MCF 10A (cell line): ENCODE results near the gene LINGO3. TPM values are rescaled to one million over a fixed set of nuclear protein-coding genes. Genes with fewer than 3 reads are reported as not detected.
A peak's percentile ranks its signal among the peaks of the same experiment; 100 is the strongest.

Experiments
- BruUV-seq: library from RNA; stranded (reverse); fragments of 400-500 nt; replicated peaks from 2 replicates; lab custom pipeline; 2021; lab: Mats Ljungman, UMichigan
- CTCF ChIA-PET: fragments of 300-600 bp; sonication (Branson Sonifier 250); formaldehyde crosslinking; extraction: SDS; loops from one replicate; lab custom pipeline; 2021; ENCODE audit warnings: antibody characterized with exemption, inconsistent platforms; lab: Yijun Ruan, JAX
- POLR2A ChIA-PET: fragments of 300-600, 350-650 bp; sonication (Branson Sonifier 250); formaldehyde crosslinking; extraction: SDS; loops from one replicate; lab custom pipeline; 2020; ENCODE audit warnings: antibody characterized with exemption, inconsistent platforms; lab: Yijun Ruan, JAX
- DNase-seq: peaks from one replicate; pipeline ENCODE4 v3.0.0-alpha.2; 2018; ENCODE audit not compliant: unreplicated experiment
- H3K27ac Mint-ChIP-seq: one replicate; pipeline ENCODE4 v1.8.0; 2022; ENCODE audit warnings: mild to moderate bottlenecking, low read depth, mixed read lengths; ENCODE audit not compliant: unreplicated experiment
- H3K27me3 Mint-ChIP-seq: one replicate; pipeline ENCODE4 v1.8.0; 2022; ENCODE audit warnings: mixed read lengths; ENCODE audit not compliant: insufficient read depth, unreplicated experiment
- H3K36me3 Mint-ChIP-seq: one replicate; pipeline ENCODE4 v1.8.0; 2022; ENCODE audit warnings: mild to moderate bottlenecking, moderate library complexity, mixed read lengths; ENCODE audit not compliant: insufficient read depth, unreplicated experiment
- H3K4me1 Mint-ChIP-seq: one replicate; pipeline ENCODE4 v1.8.0; 2022; ENCODE audit warnings: mixed read lengths; ENCODE audit not compliant: insufficient read depth, unreplicated experiment
- H3K4me3 Mint-ChIP-seq: one replicate; pipeline ENCODE4 v1.8.0; 2022; ENCODE audit warnings: mild to moderate bottlenecking, moderate library complexity, mixed read lengths; ENCODE audit not compliant: unreplicated experiment
- H3K9me3 Mint-ChIP-seq: one replicate; pipeline ENCODE4 v1.8.0; 2022; ENCODE audit warnings: mixed read lengths; ENCODE audit not compliant: unreplicated experiment
- intact Hi-C: fragments of 100-400 bp; cut with micrococcal nuclease; formaldehyde crosslinking; loops from 2 replicates; pipeline ENCODE4 v1.14.1; 2022
- total RNA-seq: library from RNA; stranded (reverse); gene quantifications from 2 replicates; pipeline ENCODE4 v1.2.3, GENCODE V29; 2022
- TF ChIP-seq, protein P1 (sequence below): fragments of 200-600 bp; IDR thresholded peaks from one replicate; pipeline ENCODE4 v1.8.0; 2022; ENCODE audit warnings: antibody characterized with exemption, mild to moderate bottlenecking; ENCODE audit not compliant: unreplicated experiment

The LINGO3 gene
- total RNA-seq, 1 experiment from 2014 or later, result not detected

DNA sequence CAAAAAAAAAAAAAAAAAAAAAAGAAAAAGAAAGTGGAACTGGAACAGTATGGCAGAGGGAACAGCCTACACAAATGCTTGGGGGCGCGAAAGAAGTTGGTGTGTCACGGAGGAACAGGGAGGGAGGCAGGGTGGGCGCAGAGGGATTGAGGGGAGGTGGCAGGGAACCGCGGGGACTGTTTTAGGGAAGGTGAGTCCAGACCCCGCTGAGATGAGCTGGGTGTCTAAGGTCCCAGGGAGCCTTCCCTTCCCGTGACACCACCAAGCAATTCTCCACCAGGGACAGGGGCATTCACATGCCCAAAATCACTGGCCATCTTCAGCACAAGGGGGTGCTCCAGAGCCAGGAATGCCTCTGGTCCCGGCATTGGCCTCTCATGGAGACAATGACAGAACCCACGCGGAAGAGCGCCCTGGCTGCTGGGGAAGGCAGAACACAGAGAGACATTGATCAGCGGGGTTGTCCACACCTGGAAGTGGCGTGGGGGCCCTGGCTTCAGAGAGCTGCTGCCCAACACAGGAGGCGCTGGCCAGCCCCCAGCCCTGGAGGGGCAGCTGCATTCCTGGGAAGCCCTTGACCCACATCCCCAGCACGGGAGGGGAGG lies 32.9 kb downstream of the LINGO3 start:
- Mint-ChIP-seq H3K4me3 (peak overlapping the region; percentile 28), H3K27me3 (no peaks in the 10 kb centered on the region), H3K36me3 (peaks cover 60% of the 10 kb centered on the region), H3K9me3 (no peaks in the 10 kb centered on the region), H3K4me1 (peaks cover 19% of the 10 kb centered on the region), H3K27ac (no peak overlapping the region)
- intact Hi-C loops, result loop anchor here (1.0 to 10.0 kb wide), 2 partner anchors 116 to 340 kb away; no protein-coding TSS in a partner anchor
- TF ChIP-seq, protein P1, sequence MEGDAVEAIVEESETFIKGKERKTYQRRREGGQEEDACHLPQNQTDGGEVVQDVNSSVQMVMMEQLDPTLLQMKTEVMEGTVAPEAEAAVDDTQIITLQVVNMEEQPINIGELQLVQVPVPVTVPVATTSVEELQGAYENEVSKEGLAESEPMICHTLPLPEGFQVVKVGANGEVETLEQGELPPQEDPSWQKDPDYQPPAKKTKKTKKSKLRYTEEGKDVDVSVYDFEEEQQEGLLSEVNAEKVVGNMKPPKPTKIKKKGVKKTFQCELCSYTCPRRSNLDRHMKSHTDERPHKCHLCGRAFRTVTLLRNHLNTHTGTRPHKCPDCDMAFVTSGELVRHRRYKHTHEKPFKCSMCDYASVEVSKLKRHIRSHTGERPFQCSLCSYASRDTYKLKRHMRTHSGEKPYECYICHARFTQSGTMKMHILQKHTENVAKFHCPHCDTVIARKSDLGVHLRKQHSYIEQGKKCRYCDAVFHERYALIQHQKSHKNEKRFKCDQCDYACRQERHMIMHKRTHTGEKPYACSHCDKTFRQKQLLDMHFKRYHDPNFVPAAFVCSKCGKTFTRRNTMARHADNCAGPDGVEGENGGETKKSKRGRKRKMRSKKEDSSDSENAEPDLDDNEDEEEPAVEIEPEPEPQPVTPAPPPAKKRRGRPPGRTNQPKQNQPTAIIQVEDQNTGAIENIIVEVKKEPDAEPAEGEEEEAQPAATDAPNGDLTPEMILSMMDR, result peak; percentile 60
- POLR2A ChIA-PET, result no interaction called here
- peak; percentile 74 for DNase-seq
- CTCF ChIA-PET, result interaction anchor here (0.6 to 2.4 kb wide), 11 partner anchors 8 to 133 kb away, joined by 3 to 10 read pairs (median 6); partner anchors contain the start of gene PLEKHJ1
- BruUV-seq, result no TSS peak

DNA sequence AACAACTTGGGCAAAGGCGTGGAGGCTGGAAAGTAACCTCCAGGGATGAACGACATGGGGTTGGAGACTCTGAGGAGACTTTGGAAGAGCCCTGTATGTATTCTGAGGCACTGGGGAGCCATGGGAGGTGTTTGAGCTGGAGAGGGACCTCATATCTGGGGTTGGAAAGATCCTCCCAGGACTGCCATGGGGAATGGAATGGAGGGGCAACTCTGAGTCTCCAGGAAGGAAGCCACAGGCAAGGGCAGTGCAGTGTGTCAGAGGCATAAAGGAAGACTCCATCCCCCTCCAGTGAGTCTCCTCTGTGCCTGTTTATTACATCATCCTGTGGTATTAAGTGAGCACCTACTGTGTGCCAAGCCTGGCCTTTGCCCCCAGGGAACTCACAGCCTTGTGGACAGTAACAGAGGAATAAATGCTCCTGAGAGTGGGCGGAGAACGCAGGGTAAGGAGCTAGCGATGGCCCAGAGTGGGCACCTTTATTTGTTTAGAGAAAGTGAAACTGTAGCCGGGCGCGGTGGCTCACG lies 33.7 kb downstream of the LINGO3 start:
- intact Hi-C loops, result loop anchor here (10.0 kb wide), 1 partner anchor 341 kb away; no protein-coding TSS in a partner anchor
- Mint-ChIP-seq H3K4me3 (peak overlapping the region; percentile 50), H3K27me3 (no peaks in the 10 kb centered on the region), H3K4me1 (peaks cover 19% of the 10 kb centered on the region), H3K36me3 (peaks cover 64% of the 10 kb centered on the region), H3K27ac (no peak overlapping the region), H3K9me3 (no peaks in the 10 kb centered on the region)
- ChIA-PET POLR2A (interaction anchor here (0.8 to 1.5 kb wide), 2 partner anchors 35 to 37 kb away, joined by 3 read pairs; no protein-coding TSS in a partner anchor), CTCF (interaction anchor here (0.5 to 2.4 kb wide), 16 partner anchors 9 to 133 kb away, joined by 3 to 10 read pairs (median 4); partner anchors contain the start of gene PLEKHJ1)
- TF ChIP-seq, protein P1, result no peak
- no TSS peak for BruUV-seq
- no peak for DNase-seq

DNA sequence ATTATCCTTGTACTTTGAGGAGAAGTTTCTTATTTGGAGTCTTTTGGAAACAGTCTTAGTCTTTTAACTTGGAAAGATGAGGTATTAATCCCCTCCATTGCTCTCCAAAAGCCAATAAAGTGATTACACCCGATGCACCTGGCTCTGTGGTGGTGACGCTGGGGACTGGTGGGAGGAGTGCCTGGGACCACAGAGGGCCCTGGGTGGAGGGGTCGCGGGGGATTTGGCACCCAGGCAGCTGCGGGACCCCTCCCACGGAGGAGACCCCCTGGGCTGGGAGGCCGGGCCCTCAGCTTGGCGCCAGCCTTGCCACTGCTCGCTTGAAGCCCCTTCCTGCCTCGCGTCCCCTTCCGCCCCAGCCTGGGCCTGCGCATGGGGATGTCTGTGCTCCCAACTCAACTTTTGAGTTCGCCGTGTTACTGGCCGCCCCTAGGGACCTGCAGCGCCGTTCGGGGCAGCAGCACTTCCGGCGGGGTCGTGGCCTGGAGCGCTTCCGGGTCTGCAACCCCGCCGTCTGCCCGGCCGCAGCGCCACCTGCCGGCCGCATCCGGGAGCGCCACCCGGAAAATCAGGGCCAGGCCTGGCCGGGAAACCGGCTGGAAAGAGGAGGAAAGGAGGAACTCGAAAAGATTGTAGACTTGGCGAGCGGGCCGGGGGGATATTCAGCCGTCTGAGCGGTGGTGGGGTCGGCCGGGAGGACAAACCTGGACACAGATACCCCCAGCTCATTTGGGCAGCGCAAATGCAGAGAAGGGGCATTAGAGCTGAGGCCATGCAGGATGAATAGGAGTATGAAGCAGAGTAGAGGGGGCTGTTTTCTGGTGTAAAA lies 34.4 kb downstream of the LINGO3 start:
- no TSS peak for BruUV-seq
- H3K27me3 Mint-ChIP-seq, result no peaks in the 10 kb centered on the region
- ChIA-PET POLR2A (interaction anchor here (0.8 to 1.5 kb wide), 2 partner anchors 34 to 36 kb away, joined by 3 read pairs; no protein-coding TSS in a partner anchor), CTCF (interaction anchor here (0.5 to 2.5 kb wide), 11 partner anchors 10 to 118 kb away, joined by 3 to 20 read pairs (median 4); no protein-coding TSS in a partner anchor)
- peak; percentile 73 for DNase-seq
- H3K36me3 Mint-ChIP-seq, result peaks cover 68% of the 10 kb centered on the region
- intact Hi-C loops, result loop anchor here (1.0 to 10.0 kb wide), 3 partner anchors 37 to 341 kb away; partner anchors contain the start of genes PLEKHJ1 and SF3A2
- H3K4me3 Mint-ChIP-seq, result peak overlapping the region; percentile 91
- no peaks in the 10 kb centered on the region for H3K9me3 Mint-ChIP-seq
- H3K4me1 Mint-ChIP-seq, result peaks cover 19% of the 10 kb centered on the region
- TF ChIP-seq, protein P1, result peak; percentile 94
- H3K27ac Mint-ChIP-seq, result no peak overlapping the region
